ENCODE results near the gene RMDN2.

GRCh38 chr2:37987098-37987775, 62.1 kb downstream of the RMDN2 start:
- TF ChIP-seq POLR2A (IDR thresholded peaks at IDR 0.05) (no peak), CTCF (IDR thresholded peaks at IDR 0.05) (no peak)

All from breast epithelium (tissue), 3 donors.